ENCODE results near the gene PKNOX2. TPM values are rescaled to one million over a fixed set of nuclear protein-coding genes. Genes with fewer than 3 reads are reported as not detected.

PKNOX2 gene
- total and polyA plus RNA-seq, 10 of the 15 experiments (the other 5 are each of a cell fraction or from before 2014, with no cell fraction given): not detected

- H3K4me1 ChIP-seq (ENCODE audit: control insufficient read depth, insufficient read depth, low read length): no peaks in the 10 kb centered on the region
- peaks cover 7 to 9% of the 10 kb centered on the region in 2 experiments for H3K27me3 ChIP-seq (replicated peaks in 1 of 2; ENCODE audit: control insufficient read depth in 2 of 2, insufficient read depth in 2 of 2, low read length in 1 of 2)
- no TSS peak for BruUV-seq (replicated peaks)
- H3K4me2 ChIP-seq (ENCODE audit: control insufficient read depth, insufficient read depth): no peak overlapping the region
- WGBS (ENCODE audit: insufficient coverage, insufficient replicate concordance, low lambda C conversion rate, missing lambda C conversion rate): 27% methylated on average over 26 of the region's 26 CpGs
- ATAC-seq (no peak), DNase-seq (ENCODE audit: low read depth, low spot score) (no peak), FAIRE-seq (no peak)
- H3K79me2 ChIP-seq (ENCODE audit: control insufficient read depth, insufficient read depth, low read length): no peaks in the 10 kb centered on the region
- SMC1A ChIA-PET (ENCODE audit: uncharacterized antibody, unreplicated experiment): no interaction called here
- no peak for TF ChIP-seq KDM1A (IDR thresholded peaks at IDR 0.05; ENCODE audit: borderline replicate concordance)
- no peak for TF ChIP-seq DPF2 (IDR thresholded peaks at IDR 0.05)
- TF ChIP-seq BHLHE40 (IDR thresholded peaks at IDR 0.05; ENCODE audit: borderline replicate concordance in 1 of 2, low read depth in 2 of 2, low read length in 1 of 2): no peak
- TF ChIP-seq GABPA (IDR thresholded peaks at IDR 0.05; ENCODE audit: low read depth): no peak
- TF ChIP-seq ZSCAN29 (IDR thresholded peaks at IDR 0.05): no peak
- no peak for TF ChIP-seq RUNX3 (IDR thresholded peaks at IDR 0.05; ENCODE audit: low read length)
- TF ChIP-seq RFX5 (IDR thresholded peaks at IDR 0.05; ENCODE audit: low read depth, low read length): no peak
- TF ChIP-seq ATF7 (IDR thresholded peaks at IDR 0.05; ENCODE audit: low read depth): no peak
- no peak for TF ChIP-seq NFIC (IDR thresholded peaks at IDR 0.05; ENCODE audit: low read depth, low read length)
- intact Hi-C loops (cut with micrococcal nuclease; ENCODE audit: unreplicated experiment) (no loop called here), in situ Hi-C loops (cut with MboI) (no loop called here)
- H3K9ac ChIP-seq (ENCODE audit: control insufficient read depth, insufficient read depth, low read length): no peak overlapping the region
- H3K9me3 ChIP-seq (replicated peaks; ENCODE audit: control insufficient read depth, insufficient read depth, low read length): no peaks in the 10 kb centered on the region
- no peaks in the 10 kb centered on the region for H3K36me3 ChIP-seq (ENCODE audit: control insufficient read depth in 2 of 2, insufficient read depth in 2 of 2, low read length in 1 of 2)
- H2AFZ ChIP-seq (ENCODE audit: control insufficient read depth, low read depth, low read length): no peak overlapping the region
- no peaks in the 10 kb centered on the region for H4K20me1 ChIP-seq (ENCODE audit: control insufficient read depth, insufficient read depth)
- H3K27ac ChIP-seq (ENCODE audit: control insufficient read depth, insufficient read depth): no peak overlapping the region
- RAD21 ChIA-PET (ENCODE audit: unreplicated experiment): no interaction called here
- POLR2A ChIA-PET: no interaction called here
- CTCF ChIA-PET: interaction anchor here (0.7 kb wide), 1 partner anchor 110 kb away, joined by 3 read pairs; no protein-coding TSS in a partner anchor
- no peak overlapping the region for H3K4me3 ChIP-seq
These were observed 75.3 kb downstream of the PKNOX2 start for GRCh38 chr11:125239585-125240560.

Data from GM12878 (cell line).